Naive thymus-derived CD8-positive, alpha-beta T cell (primary cell): Measurements from ENCODE around the gene SIRT7. TPM values are rescaled to one million over a fixed set of nuclear protein-coding genes. Genes with fewer than 3 reads are reported as not detected.

Experiments
- ATAC-seq, 2 donors: fragments of 150-1000 bp; cut with Tn5 transposase in 1 of 2; sonication (Bioruptor Pico), chemical (Tn5 transposase) in 1 of 2; 1 replicate in 1 of 2; 2 replicates in 1 of 2; pipeline ENCODE4 v1.10.0; 2021; ENCODE audit warnings: mild to moderate bottlenecking in 2 of 2, moderate library complexity in 2 of 2
- POLR2A ChIA-PET: fragments of 350-600 bp; sonication (Branson Sonifier 250); formaldehyde crosslinking; loops from one replicate; lab custom pipeline; 2021; ENCODE audit warnings: antibody characterized with exemption; lab: Charles Lee
- DNase-seq, 10 donors: peaks; one replicate each; pipeline versions ENCODE4 v3.0.0 to v3.0.0-alpha.2; 2020 to 2022
- H3K27ac Mint-ChIP-seq, 10 donors: one replicate each; pipeline ENCODE4 v1.8.0; 2020 to 2022; ENCODE audit warnings: mild to moderate bottlenecking in 10 of 10, mixed read lengths in 10 of 10, moderate library complexity in 4 of 10, inconsistent platforms in 1 of 10
- H3K27me3 Mint-ChIP-seq, 5 donors: one replicate each; pipeline ENCODE4 v1.8.0; 2021 to 2022; ENCODE audit warnings: mixed read lengths in 5 of 5
- H3K36me3 Mint-ChIP-seq, 3 donors: one replicate each; pipeline ENCODE4 v1.8.0; 2020 to 2022; ENCODE audit warnings: mixed read lengths in 3 of 3, mild to moderate bottlenecking in 2 of 3, inconsistent platforms in 1 of 3
- H3K4me1 Mint-ChIP-seq, 4 donors: one replicate each; pipeline ENCODE4 v1.8.0; 2021 to 2022; ENCODE audit warnings: mixed read lengths in 4 of 4
- H3K4me3 Mint-ChIP-seq, 10 donors: one replicate each; pipeline ENCODE4 v1.8.0; 2020 to 2022; ENCODE audit warnings: mild to moderate bottlenecking in 10 of 10, mixed read lengths in 10 of 10, moderate library complexity in 6 of 10, inconsistent platforms in 1 of 10
- H3K9me3 Mint-ChIP-seq, 9 donors: one replicate each; pipeline ENCODE4 v1.8.0; 2020 to 2022; ENCODE audit warnings: mixed read lengths in 9 of 9, mild to moderate bottlenecking in 3 of 9, inconsistent platforms in 1 of 9, moderate library complexity in 1 of 9
- polyA plus RNA-seq, 3 donors: library from polyadenylated mRNA; unstranded; fragments of 300-500 nt; fragmentation: Illumina TruSeq; gene quantifications; one replicate each; pipeline ENCODE4 v1.2.3, GENCODE V29; 2021
- total RNA-seq, 8 experiments: library from RNA in 2 of 8; stranded (reverse) in 2 of 8; gene quantifications; one replicate each; pipeline ENCODE4 v1.2.3 and lab custom pipeline; 2021 to 2026

The SIRT7 gene
- total and polyA plus RNA-seq, 5 experiments from 2014 or later: 21.3 to 70.8 (median 30.6) TPM

- Mint-ChIP-seq H3K4me3 (peak overlapping the region in 6 of 10 donors; percentile 21 to 59 (median 49)), H3K27me3 (peaks cover 0 to 6% (median 3%) of the 10 kb centered on the region in 5 donors), H3K36me3 (no peaks in the 10 kb centered on the region), H3K27ac (no peak overlapping the region), H3K4me1 (peaks cover 3 to 22% (median 7%) of the 10 kb centered on the region in 4 donors), H3K9me3 (no peaks in the 10 kb centered on the region)
- DNase-seq: no peak
- POLR2A ChIA-PET: interaction anchor here (0.7 kb wide), 1 partner anchor 43 kb away, joined by 3 read pairs; the partner anchor contains the start of gene ANAPC11
- ATAC-seq: no peak
Measured at GRCh38 chr17:81934850-81935708, 17.1 kb upstream of the SIRT7 start.

- peaks cover 3 to 22% (median 7%) of the 10 kb centered on the region in 4 donors for H3K4me1 Mint-ChIP-seq
Measured at GRCh38 chr17:81934098-81934757, 16.3 kb upstream of the SIRT7 start.

GRCh38 chr17:81933178-81933699 is 15.3 kb upstream of the SIRT7 start:
- Mint-ChIP-seq H3K27me3 (peaks cover 0 to 21% (median 5%) of the 10 kb centered on the region in 5 donors), H3K36me3 (no peaks in the 10 kb centered on the region), H3K4me1 (peaks cover 3 to 23% (median 8%) of the 10 kb centered on the region in 4 donors), H3K4me3 (peak overlapping the region in 2 of 10 donors; percentile 27 to 51), H3K9me3 (no peaks in the 10 kb centered on the region), H3K27ac (peak overlapping the region in 1 of 10 donors; percentile 89)
- ATAC-seq: peak in 1 of 2 donors; percentile 51
- POLR2A ChIA-PET: interaction anchor here (1.2 kb wide), 1 partner anchor 10 kb away, joined by 3 read pairs; no protein-coding TSS in a partner anchor
- DNase-seq: peak in 4 of 10 donors; percentile 24 to 44 (median 40)

More at GRCh38 chr17:81934098-81934757, 16.3 kb upstream of the SIRT7 start:
- H3K27ac Mint-ChIP-seq: peak overlapping the region in 1 of 10 donors; percentile 78
- H3K27me3 Mint-ChIP-seq: peaks cover 0 to 13% (median 3%) of the 10 kb centered on the region in 5 donors
- no peaks in the 10 kb centered on the region for H3K9me3 Mint-ChIP-seq
- DNase-seq (no peak), ATAC-seq (no peak)
- H3K4me3 Mint-ChIP-seq: peak overlapping the region in 2 of 10 donors; percentile 4 to 41
- POLR2A ChIA-PET: interaction anchor here (0.7 to 1.2 kb wide), 2 partner anchors 11 to 42 kb away, joined by 3 read pairs; partner anchors contain the start of gene ANAPC11
- H3K36me3 Mint-ChIP-seq: no peaks in the 10 kb centered on the region

GRCh38 chr17:81932333-81932983 is 14.5 kb upstream of the SIRT7 start:
- no peaks in the 10 kb centered on the region for H3K9me3 Mint-ChIP-seq
- POLR2A ChIA-PET: no interaction called here

GRCh38 chr17:81931557-81932332 is 13.8 kb upstream of the SIRT7 start:
- Mint-ChIP-seq H3K4me1 (peaks cover 3 to 18% (median 8%) of the 10 kb centered on the region in 4 donors), H3K36me3 (no peaks in the 10 kb centered on the region), H3K4me3 (peak overlapping the region in 1 of 10 donors; percentile 42), H3K9me3 (no peaks in the 10 kb centered on the region), H3K27me3 (peaks cover 0 to 21% (median 5%) of the 10 kb centered on the region in 5 donors), H3K27ac (no peak overlapping the region)
- POLR2A ChIA-PET: interaction anchor here (1.8 kb wide), 1 partner anchor 60 kb away, joined by 4 read pairs; no protein-coding TSS in a partner anchor
- DNase-seq (no peak), ATAC-seq (no peak)

More at GRCh38 chr17:81932333-81932983, 14.5 kb upstream of the SIRT7 start:
- no peak for DNase-seq
- Mint-ChIP-seq H3K36me3 (no peaks in the 10 kb centered on the region), H3K27me3 (peaks cover 0 to 21% (median 5%) of the 10 kb centered on the region in 5 donors), H3K4me1 (peaks cover 3 to 19% (median 7%) of the 10 kb centered on the region in 4 donors), H3K4me3 (peak overlapping the region in 1 of 10 donors; percentile 42), H3K27ac (no peak overlapping the region)
- ATAC-seq: no peak

GRCh38 chr17:81931189-81931556 is 13.2 kb upstream of the SIRT7 start:
- POLR2A ChIA-PET: interaction anchor here (0.7 to 1.8 kb wide), 3 partner anchors 9 to 61 kb away, joined by 3 to 4 read pairs (median 3); no protein-coding TSS in a partner anchor

GRCh38 chr17:81930142-81931125 is 12.5 kb upstream of the SIRT7 start:
- H3K27ac Mint-ChIP-seq: no peak overlapping the region
- peak overlapping the region in 3 of 10 donors; percentile 18 to 54 (median 41) for H3K4me3 Mint-ChIP-seq
- no peaks in the 10 kb centered on the region for H3K9me3 Mint-ChIP-seq
- no peaks in the 10 kb centered on the region for H3K36me3 Mint-ChIP-seq
- POLR2A ChIA-PET: interaction anchor here (0.6 to 1.8 kb wide), 5 partner anchors 9 to 567 kb away, joined by 3 to 6 read pairs (median 3); no protein-coding TSS in a partner anchor
- no peak for ATAC-seq
- no peak for DNase-seq
- peaks cover 9 to 21% (median 18%) of the 10 kb centered on the region in 4 donors for H3K4me1 Mint-ChIP-seq
- H3K27me3 Mint-ChIP-seq: peaks cover 0 to 21% (median 5%) of the 10 kb centered on the region in 5 donors

More at GRCh38 chr17:81931189-81931556, 13.2 kb upstream of the SIRT7 start:
- Mint-ChIP-seq H3K4me3 (no peak overlapping the region), H3K4me1 (peaks cover 8 to 18% (median 13%) of the 10 kb centered on the region in 4 donors), H3K9me3 (no peaks in the 10 kb centered on the region), H3K27ac (peak overlapping the region in 1 of 10 donors; percentile 11), H3K27me3 (peaks cover 0 to 21% (median 5%) of the 10 kb centered on the region in 5 donors), H3K36me3 (no peaks in the 10 kb centered on the region)
- DNase-seq: no peak
- ATAC-seq: no peak

- no peaks in the 10 kb centered on the region for H3K36me3 Mint-ChIP-seq
- DNase-seq: no peak
- ATAC-seq: no peak
- peaks cover 0 to 21% (median 5%) of the 10 kb centered on the region in 5 donors for H3K27me3 Mint-ChIP-seq
- H3K4me3 Mint-ChIP-seq: peak overlapping the region in 7 of 10 donors; percentile 26 to 70 (median 55)
- POLR2A ChIA-PET: interaction anchor here (0.6 to 1.3 kb wide), 5 partner anchors 12 to 261 kb away, joined by 3 to 6 read pairs (median 3); no protein-coding TSS in a partner anchor
- H3K4me1 Mint-ChIP-seq: peaks cover 9 to 25% (median 20%) of the 10 kb centered on the region in 4 donors
- H3K27ac Mint-ChIP-seq: no peak overlapping the region
- H3K9me3 Mint-ChIP-seq: no peaks in the 10 kb centered on the region
Measured at GRCh38 chr17:81929253-81930141, 11.5 kb upstream of the SIRT7 start.

- DNase-seq (peak in 1 of 10 donors; percentile 18), ATAC-seq (no peak)
- H3K36me3 Mint-ChIP-seq: no peaks in the 10 kb centered on the region
- H3K27ac Mint-ChIP-seq: peak overlapping the region in 2 of 10 donors; percentile 18 to 24
- peaks cover 7 to 28% (median 20%) of the 10 kb centered on the region in 4 donors for H3K4me1 Mint-ChIP-seq
- no peaks in the 10 kb centered on the region for H3K9me3 Mint-ChIP-seq
- H3K4me3 Mint-ChIP-seq: peak overlapping the region; percentile 22 to 70 (median 58)
- peaks cover 0 to 19% (median 5%) of the 10 kb centered on the region in 5 donors for H3K27me3 Mint-ChIP-seq
- POLR2A ChIA-PET: interaction anchor here (0.6 to 1.7 kb wide), 7 partner anchors 10 to 260 kb away, joined by 3 to 6 read pairs (median 3); no protein-coding TSS in a partner anchor
Measured at GRCh38 chr17:81928544-81929252, 10.7 kb upstream of the SIRT7 start.
